ENCODE measurements around the gene PLA2G12B.

GRCh38 chr10:72932259-72933015, 22.2 kb downstream of the PLA2G12B start:
- TF ChIP-seq CTCF (conservative IDR thresholded peaks at IDR 0.05; ENCODE audit: low read depth, low read length) (no peak), EZH2phosphoT487 (IDR thresholded peaks at IDR 0.05; ENCODE audit: borderline replicate concordance, low read length) (no peak)

Measured in PC-3 (cell line).